ENCODE results near the gene TENT5C.

GRCh38 chr1:117577191-117577885 lies 28.5 kb upstream of the TENT5C start:
- TF ChIP-seq MYC (IDR thresholded peaks at IDR 0.05; ENCODE audit: low read depth, low read length) = no peak
- TF ChIP-seq CTCF (IDR thresholded peaks at IDR 0.05; ENCODE audit: low read depth, low read length) = no peak
- no peak for TF ChIP-seq MAX (IDR thresholded peaks at IDR 0.05; ENCODE audit: low read depth, low read length)

All from NB4 (cell line).